CD4-positive, alpha-beta T cell treated with Interleukin-1 beta for 1 hour (primary cell): ENCODE results near the gene RFX8.
A peak's percentile ranks its signal among the peaks of the same experiment; 100 is the strongest.
"Not testable (repeated sequence)": the region's sequence is repeated elsewhere in the genome, so short reads cannot be mapped to it uniquely, and the experiment has no call there.

Experiments used
- DNase-seq, 2 donors: peaks; one replicate each; pipeline ENCODE4 v3.0.0-alpha.2; 2020 to 2022

Gene RFX8

GRCh38 chr2:101439716-101440115 lies 35.2 kb downstream of the RFX8 start:
- DNase-seq: no peak

- DNase-seq: not testable (repeated sequence)
Measured at GRCh38 chr2:101438555-101438954, 36.4 kb downstream of the RFX8 start.

DNA sequence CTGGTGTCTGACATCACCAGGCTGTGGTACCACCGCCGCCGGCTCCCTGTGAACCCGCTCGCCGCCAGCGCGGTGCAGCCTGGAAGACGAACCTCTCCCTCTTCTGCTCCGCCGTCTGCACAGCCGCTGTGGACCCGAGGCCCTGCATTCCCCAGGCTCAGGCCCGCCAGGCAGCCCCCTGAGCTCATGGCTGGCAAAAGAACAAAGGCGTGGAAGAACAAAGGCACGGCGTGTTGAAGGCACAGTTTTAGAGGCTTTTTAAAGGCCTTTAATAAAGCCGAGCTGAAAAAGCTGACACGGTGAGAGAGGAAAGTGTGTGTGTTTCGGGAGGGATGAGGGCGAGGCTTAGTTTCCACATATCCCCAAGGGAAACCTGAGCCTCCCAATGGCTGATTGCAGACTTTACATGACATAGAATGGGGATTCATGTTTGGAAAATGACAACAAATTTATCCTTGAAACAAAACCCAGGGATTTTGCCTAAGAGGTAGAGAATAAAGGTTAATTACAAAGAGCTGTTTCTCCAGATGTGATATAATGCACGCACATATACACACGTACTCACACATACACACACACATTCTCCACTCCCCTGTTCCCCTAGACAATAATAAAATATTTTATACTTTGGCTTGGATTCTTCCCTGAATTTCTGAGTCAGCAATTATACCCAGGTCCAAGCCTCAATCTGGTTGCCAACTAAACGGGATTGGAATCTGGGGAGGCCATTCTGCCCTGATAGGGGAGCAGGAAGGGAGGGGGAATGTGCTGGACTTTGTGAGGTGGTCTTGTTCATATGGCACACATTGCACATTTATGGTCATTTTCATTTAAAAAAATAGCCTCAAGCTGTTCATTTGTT lies 39.7 kb downstream of the RFX8 start:
- no peak for DNase-seq

DNA sequence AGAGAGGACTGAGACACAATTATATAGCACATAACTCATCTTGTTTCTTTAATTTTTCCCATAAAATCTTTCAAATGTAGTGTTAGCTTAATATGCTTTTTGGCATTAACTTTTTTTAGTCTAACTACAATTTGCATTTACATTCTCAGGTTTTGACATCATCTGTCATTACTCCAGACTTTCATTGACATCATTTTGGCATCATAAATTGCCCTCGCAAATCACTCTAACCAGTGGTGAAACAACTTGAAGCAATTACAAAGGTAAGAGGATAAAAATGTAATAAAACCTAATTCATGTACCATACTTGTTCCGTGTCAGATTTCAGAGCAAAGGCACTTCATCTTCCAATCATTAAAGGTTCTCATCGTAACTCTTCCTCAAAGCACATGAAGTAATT lies 41.4 kb downstream of the RFX8 start:
- DNase-seq: no peak

DNA sequence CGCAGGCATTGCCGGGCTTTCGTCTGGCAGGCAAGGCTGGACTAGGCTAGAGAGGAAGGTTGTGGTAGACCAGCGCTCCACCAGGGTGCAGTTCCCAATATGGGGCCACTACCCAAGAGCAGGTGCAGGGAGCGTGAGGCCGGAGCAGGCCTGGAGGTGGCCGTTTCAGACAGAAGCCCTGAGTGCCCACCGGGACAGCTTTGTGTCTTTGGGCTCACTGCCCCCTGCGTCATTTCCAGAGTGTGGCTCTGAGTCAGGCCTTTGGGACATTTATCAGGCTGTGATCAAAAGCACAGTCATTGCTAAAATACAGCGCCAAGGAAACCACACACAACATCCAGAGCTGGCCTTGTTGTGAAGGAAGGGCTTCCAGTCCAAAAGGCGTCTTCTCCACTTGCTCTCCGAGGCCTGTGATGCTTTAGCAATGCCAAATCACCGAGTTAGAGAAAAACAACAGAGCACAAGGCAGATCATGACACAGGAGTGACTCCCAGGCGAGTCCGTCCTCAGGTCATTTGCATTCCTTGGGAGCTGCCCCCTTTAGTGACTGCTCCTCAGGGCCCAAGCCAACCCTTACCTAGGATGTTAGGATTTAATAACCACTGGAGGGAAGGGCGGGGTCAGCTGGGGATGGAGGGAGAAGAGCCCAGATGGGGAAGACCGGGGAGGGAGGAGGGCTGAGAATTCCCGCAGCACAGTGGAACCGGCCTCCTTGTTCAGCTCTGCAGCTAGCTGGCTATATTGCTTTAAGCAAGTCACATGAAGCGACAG lies 42.3 kb downstream of the RFX8 start:
- no peak for DNase-seq

GRCh38 chr2:101431486-101431885 lies 43.4 kb downstream of the RFX8 start:
- DNase-seq: no peak

- DNase-seq: no peak
Measured at GRCh38 chr2:101430156-101430555, 44.8 kb downstream of the RFX8 start.

- DNase-seq: no peak
Measured at GRCh38 chr2:101429453-101429852, 45.5 kb downstream of the RFX8 start.

DNA sequence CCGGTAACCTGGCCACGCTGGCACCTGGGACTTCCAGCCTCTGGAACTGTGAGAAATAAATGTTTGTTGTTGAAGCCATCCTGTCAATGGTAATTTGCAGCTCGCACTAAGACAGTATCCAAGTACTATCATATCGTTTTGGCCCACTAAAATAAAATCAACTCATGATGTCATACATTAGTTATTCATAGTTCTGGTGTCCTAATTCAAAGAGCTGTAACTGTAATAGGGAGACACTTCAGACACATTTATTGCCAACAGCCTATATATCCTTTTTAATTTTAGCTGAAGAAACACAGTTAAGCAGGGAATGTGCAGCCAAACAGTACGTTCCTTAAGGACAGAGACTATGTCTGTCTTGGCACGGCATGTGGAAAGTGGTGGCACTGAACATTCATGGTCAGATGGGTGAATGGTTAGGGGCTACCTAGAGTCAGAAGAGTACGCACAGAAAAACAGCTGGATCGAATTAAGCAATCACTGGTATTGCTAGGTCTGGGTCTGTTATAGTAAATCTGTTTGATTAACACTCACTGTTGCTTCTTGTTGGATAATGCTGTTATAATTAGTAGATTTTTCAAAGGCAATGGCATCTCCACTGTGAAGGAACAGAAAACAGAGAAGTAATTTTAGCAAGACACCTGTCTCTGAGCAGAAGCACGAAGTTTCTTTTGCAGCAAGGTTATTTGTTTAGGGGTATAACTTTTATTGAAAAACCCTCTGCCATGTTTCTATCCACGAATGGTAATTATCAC lies 46.3 kb downstream of the RFX8 start:
- DNase-seq: no peak

- DNase-seq: no peak
Measured at GRCh38 chr2:101427743-101428142, 47.2 kb downstream of the RFX8 start.

- no peak for DNase-seq
Measured at GRCh38 chr2:101427240-101427639, 47.7 kb downstream of the RFX8 start.

DNA sequence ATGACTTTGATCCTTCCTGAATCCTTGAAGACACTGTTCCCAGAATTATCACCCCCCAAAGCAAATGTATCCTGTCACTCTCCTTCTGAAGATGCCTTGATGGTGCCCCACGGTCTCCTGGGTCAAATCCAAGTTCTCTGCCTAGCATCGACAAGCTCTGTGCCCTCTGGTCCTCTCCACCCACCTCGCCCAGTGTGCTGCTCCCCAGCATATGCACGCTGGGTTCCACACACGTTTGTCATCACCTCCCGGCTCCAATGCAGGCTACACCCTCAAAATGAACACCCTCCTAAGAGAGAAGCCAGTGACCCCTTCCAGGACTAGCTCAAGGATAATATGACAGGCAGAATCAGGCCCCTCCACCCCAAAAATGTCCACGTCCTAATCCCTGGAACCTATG lies 48.1 kb downstream of the RFX8 start:
- no peak for DNase-seq

DNA sequence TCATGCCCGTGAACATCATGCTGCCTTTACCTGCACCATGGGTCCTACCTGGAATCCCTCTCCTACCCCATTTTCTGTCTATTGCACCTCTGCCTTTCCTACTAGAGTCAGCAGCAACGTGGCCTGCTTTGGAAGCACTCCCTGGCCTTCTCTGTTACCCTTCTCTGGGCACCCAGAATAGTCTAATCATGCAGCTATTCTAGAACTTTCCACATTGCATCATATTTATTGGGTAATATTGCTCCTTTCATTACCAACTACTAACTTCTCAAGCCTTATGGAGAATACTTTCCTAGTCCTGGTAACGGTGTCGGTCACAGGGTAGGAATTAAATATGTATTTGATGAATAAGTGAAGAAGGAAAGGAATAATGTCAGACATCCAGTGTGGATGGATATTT lies 54.3 kb downstream of the RFX8 start:
- no peak for DNase-seq

DNA sequence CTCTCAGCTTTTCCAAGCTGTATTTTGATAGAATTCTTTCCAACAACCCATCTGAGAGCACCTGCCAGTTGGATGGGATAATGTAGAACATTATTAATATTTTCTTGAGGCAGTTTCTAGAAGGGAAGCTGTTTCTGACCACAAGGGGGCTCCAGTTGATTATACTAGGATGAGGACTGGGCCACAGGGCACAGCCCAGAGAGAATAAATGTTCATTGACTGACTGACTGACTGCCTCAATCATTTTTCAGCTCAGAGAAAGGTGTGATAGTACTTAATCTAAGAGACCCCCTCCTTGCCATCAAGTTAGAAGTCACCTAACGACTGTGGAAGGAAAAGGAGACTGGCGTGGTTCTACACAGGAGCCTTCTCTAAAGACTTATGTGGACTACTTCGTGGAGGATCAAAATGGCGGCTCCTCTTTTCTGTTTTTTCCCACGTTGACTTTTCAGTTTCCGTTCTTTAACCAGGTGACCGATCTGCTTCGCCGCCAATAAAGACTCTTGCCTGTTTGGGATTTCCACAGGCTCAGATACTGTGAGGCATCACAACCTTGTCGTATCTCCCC lies 55.7 kb downstream of the RFX8 start:
- DNase-seq: peak; percentile 55 to 72

DNA sequence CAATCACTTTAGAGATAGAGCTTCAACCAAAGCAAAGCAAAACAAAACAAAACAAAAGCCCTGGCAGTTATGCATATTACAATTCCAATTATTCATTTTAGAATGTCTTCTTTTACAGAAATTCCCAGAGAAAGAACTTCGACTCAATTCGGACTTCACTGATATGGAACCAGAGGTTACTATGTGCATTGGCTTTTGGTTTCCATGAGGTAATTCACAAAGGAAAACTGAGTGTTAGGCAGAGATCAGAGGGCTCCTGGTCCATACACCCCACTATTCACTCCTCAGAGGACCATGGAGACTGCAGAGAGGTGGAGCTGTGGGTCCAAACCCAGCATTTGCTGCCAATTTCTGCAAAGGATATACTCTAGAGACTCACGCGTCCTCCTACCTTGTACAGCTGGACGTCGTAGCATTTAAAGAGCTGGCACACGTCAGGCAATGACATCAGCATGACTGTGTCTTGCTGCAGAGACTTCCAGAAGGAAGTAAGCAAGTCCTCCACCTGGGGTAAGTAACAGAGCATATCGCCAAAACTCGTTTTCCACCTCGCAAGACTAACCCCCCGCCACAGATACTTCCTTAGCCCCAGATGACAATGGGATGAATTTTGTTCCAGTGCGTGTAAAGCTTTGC lies 56.3 kb downstream of the RFX8 start:
- DNase-seq: no peak

- DNase-seq: no peak
Measured at GRCh38 chr2:101416609-101417008, 58.3 kb downstream of the RFX8 start.

DNA sequence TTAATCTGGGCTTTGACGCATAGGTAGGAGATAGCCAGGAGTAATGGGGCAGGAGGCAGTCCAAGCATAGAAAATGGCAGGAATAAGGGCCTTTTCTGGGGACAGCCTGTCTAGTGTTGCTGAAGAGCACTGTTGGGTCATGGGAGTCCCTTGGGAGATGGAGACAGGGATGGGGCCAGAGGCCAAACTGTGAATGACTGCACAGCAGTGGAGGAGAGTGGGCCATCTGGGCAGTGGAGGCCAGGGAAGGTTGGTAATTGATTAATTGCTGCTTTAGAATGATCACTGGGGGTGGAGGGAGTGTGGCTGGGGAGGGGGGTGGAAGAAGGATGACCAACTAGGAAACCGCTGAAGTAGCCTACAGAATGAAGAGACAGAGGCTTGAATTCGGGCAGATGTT lies 59.0 kb downstream of the RFX8 start:
- no peak for DNase-seq

GRCh38 chr2:101415220-101415619 lies 59.7 kb downstream of the RFX8 start:
- DNase-seq: no peak

DNA sequence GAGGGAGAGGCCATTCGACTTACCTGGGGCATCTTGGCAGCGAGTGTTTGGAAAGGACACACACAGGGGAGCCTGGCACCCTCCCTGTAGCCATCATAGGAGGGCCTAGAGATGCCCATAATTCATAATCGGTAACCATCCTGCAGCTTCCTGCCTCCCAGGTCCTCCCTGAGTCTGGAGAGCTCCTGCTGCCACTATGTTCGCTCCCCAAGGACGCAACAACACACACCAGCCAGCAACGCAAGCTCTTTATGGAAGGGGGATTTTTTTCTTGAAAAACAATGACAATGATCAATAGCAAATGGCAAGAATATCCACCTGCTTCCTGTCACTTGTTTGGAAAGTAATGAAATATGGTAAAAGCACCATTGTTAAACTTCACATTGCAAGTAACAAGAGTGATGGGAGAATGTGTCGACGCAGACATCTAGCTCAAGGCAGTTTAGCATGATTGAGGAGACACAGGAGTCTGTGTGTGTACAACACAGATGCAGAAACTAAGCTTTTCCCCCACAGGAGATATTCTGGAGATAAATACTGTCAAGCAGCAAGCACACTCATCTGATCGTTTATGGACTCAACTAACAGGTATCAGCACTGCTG lies 62.7 kb downstream of the RFX8 start:
- DNase-seq: no peak

GRCh38 chr2:101410746-101411145 lies 64.2 kb downstream of the RFX8 start:
- no peak for DNase-seq

- DNase-seq: no peak
Measured at GRCh38 chr2:101410114-101410513, 64.8 kb downstream of the RFX8 start.

GRCh38 chr2:101409699-101410098 lies 65.2 kb downstream of the RFX8 start:
- no peak for DNase-seq
